GM18909 (cell line): ENCODE data around the gene LRIG3.
A peak's percentile ranks its signal among the peaks of the same experiment; 100 is the strongest.
"Not testable (repeated sequence)": the region's sequence is repeated elsewhere in the genome, so short reads cannot be mapped to it uniquely, and the experiment has no call there.

Experiments used
- ATAC-seq: cut with Tn5 transposase; IDR thresholded peaks from one replicate; pipeline ENCODE4 v1.9.1; 2021; ENCODE audit warnings: mild to moderate bottlenecking; ENCODE audit not compliant: unreplicated experiment, poor library complexity

Gene LRIG3, protein sequence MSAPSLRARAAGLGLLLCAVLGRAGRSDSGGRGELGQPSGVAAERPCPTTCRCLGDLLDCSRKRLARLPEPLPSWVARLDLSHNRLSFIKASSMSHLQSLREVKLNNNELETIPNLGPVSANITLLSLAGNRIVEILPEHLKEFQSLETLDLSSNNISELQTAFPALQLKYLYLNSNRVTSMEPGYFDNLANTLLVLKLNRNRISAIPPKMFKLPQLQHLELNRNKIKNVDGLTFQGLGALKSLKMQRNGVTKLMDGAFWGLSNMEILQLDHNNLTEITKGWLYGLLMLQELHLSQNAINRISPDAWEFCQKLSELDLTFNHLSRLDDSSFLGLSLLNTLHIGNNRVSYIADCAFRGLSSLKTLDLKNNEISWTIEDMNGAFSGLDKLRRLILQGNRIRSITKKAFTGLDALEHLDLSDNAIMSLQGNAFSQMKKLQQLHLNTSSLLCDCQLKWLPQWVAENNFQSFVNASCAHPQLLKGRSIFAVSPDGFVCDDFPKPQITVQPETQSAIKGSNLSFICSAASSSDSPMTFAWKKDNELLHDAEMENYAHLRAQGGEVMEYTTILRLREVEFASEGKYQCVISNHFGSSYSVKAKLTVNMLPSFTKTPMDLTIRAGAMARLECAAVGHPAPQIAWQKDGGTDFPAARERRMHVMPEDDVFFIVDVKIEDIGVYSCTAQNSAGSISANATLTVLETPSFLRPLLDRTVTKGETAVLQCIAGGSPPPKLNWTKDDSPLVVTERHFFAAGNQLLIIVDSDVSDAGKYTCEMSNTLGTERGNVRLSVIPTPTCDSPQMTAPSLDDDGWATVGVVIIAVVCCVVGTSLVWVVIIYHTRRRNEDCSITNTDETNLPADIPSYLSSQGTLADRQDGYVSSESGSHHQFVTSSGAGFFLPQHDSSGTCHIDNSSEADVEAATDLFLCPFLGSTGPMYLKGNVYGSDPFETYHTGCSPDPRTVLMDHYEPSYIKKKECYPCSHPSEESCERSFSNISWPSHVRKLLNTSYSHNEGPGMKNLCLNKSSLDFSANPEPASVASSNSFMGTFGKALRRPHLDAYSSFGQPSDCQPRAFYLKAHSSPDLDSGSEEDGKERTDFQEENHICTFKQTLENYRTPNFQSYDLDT

GRCh38 chr12:58920102-58920960, at the start of gene LRIG3:
Gene LRIG3 (minus strand): TSS chr12:58920504. CDS start chr12:58920235, 269 bp downstream.
- peak; percentile 94 for ATAC-seq

DNA sequence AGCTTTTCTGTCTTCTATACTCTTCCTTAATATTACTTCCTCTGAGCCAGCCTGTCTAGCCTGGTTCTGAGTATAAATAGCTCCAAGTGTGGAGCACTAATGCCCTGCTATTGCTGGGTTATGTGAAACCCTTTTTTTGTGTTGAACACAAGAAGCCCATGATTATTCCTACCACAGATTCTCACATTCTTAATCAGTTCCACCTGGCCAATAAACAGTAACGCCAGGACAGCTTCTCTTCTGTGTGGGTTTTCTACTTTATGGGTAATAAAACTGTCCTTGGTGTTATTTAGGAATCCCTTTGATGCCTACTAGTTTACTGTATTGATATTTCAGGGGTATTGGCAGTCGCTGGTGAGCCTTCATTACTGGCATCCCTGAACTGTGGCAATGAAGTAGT, 48.9 kb upstream of the LRIG3 start:
- ATAC-seq: no peak

DNA sequence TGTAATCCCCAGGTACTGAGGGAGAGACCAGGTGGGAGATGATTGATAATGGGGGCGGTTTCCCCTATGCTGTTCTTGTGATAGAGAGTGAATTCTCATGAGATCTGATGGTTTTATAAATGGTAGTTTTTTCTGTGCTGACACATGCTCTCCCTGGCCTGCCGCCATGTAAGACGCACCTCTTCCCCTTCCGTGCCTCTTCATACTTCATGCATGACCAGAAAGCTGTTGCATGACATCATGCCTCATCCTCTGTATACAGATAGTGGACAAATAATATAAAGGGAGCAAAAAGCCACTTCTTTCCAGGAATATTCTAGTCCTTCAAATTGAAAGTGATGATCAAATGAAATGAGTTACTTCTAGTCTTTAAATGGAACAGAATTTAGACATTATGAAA, 47.3 kb upstream of the LRIG3 start:
- no peak for ATAC-seq

DNA sequence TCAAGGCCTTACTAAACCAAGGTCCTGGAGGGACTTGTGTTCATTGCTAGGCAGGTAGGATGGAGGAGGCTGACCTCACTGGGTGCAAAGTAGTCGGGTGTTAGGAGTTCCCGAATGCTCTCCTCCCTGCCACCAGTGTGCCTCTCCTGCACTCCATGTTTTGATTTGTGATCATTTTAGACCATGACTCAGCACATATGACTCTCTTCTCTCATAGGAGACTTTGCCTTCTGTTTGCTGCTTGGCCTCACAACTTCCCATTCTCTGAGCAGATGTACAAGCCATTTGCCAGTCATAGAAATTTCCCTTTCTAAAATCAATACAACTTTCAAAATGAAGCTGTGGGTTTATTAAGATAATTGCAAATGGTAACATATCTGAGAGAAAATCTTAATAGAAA, 46.6 kb upstream of the LRIG3 start:
- ATAC-seq: no peak

DNA sequence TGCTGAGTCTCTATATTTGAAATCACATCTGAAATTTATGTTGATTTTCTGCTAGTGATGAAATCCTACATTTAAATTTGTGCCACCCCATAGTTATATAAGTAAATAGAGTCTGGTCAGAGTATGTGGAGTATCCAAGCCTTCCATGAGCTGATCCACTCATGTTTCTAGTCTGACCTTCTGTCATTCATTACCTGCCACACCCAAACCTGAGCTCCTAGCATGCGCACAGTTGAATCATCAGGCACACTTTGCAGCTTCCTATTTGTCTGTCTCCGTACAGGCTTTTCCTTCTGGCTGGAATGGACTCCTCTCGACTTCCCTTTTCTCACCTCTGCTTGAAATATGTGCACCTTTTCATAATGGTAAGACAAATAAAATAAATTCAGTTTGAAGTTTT, 45.3 kb upstream of the LRIG3 start:
- no peak for ATAC-seq

GRCh38 chr12:58963844-58964243, 43.5 kb upstream of the LRIG3 start:
- no peak for ATAC-seq

DNA sequence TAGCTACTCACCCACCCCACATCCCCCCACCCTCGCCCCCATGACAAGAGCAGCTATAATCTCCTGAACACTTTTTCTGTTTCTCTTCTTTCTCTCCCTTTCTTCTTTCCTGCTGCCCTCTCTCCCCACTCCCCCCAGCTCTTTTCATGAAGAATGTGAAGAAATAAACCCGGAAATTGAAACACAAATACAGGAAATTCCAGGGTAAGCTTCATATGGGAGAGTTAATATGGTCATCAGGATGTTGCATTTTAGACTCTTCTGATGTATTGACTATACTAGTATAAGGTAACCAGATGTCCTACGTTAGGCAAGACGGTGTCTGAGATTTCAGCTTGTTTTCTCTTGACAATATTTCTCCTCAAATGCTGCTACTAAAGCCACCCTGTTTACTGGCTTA, 41.6 kb upstream of the LRIG3 start:
- ATAC-seq: no peak

GRCh38 chr12:58961166-58961565, 40.9 kb upstream of the LRIG3 start:
- ATAC-seq: no peak

DNA sequence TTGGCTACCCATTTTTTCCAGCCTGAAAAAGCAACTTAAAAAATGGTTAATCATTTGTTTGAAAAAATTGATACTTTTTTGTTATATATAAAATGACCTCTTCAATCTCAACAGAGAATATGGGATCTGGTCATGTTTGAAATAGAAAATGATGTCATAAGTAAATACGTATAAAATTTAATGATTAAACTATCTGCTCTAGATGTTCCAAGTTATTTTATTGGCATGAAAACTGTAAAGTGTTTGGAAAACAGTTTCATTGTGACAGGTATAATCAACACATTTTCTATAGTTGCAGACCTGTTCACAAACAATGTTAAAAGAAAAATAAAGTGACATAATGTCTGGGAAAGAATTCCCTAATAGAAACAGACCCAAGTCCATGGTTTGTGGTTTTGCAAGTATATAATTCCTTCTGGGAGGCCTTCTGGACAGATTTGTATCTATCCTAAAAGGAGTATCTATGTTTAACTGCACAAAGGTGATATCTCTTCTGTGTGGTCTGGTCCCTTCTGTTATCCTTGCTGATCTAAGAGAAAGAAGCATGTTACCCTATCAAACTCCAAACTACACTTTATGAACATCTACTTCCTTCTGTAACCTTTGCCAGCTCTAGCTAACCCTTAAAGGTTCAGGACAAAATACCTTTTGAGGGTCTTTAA, 39.5 kb upstream of the LRIG3 start:
- ATAC-seq: no peak

- no peak for ATAC-seq
These were observed 37.0 kb upstream of the LRIG3 start for GRCh38 chr12:58957298-58957697.

DNA sequence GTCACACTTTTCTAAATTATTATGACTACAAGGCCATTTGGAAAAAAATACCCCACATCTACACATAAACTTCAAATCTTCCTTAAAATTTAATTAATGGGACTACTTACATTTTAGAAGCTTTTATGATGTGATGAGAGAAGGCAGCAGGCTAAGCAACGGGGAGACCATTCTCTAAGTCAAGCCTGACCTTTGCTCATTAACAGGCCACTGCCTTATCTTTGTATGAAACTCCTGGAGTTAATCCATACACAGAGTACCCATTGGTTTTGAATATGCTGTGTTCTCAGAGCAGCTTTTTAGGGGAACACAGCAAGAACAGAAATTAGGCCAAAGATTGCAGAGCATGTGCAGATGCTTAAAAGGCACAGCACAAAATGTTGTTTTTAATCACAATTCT, 35.5 kb upstream of the LRIG3 start:
- no peak for ATAC-seq

DNA sequence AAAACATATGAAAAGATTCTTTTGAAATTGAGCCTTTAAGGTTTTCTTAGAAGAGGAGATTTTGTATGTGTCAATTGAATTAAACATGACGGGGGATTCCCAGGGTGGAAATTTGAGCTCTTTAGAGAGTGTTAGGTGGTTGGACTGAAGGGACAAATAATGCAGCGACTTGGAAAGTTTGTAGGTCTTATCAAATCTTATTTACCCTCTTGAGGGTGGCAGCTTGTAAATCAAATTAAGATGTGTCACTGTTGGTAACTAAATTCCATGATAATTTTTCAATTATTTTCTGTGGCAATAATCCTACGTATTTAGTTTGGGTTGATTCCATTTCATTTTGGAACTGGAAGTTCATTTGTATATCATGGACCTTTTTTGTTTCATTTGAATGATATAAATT, 33.7 kb upstream of the LRIG3 start:
- no peak for ATAC-seq

GRCh38 chr12:58950739-58951100, 30.4 kb upstream of the LRIG3 start:
- ATAC-seq: no peak

- not testable (repeated sequence) for ATAC-seq
These were observed 29.8 kb upstream of the LRIG3 start for GRCh38 chr12:58949954-58950738.

DNA sequence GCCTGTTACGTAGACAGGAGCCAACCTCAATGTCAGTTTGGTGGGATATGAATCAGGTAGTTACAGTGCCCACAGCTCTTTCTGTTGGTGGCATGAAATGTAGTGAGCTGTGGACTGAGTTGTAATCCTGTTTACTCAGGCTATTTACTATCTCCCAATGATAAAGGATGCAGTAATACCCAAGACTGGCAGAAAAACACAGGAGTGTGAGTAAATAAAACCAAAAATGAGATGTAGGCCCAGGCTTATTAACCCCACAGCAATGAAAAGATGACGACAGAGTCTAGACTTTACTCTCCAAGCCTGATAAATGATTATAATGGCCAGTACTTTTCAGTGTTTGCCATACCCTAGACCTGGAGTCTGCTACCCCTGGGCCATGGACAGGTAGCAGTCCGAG, 22.8 kb upstream of the LRIG3 start:
- ATAC-seq: no peak

DNA sequence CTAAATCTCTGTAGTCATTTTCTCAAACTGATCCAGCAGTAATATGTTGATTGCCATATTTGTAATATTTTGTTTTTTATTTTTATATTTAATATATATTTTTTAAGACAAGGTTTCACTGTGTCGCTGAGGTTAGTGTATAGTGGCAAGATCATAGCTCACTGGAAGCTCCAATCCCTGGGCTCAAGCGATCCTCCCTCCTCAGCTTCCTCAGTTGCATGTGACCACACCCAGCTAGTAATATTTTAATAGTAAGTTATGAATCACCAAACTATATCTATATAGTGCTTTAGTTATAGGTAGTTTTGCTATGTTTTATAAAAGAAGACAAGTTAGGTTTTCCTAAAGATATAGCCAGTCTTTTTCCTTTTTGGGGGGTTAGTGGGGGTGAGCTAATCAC, 22.0 kb upstream of the LRIG3 start:
- ATAC-seq: no peak

DNA sequence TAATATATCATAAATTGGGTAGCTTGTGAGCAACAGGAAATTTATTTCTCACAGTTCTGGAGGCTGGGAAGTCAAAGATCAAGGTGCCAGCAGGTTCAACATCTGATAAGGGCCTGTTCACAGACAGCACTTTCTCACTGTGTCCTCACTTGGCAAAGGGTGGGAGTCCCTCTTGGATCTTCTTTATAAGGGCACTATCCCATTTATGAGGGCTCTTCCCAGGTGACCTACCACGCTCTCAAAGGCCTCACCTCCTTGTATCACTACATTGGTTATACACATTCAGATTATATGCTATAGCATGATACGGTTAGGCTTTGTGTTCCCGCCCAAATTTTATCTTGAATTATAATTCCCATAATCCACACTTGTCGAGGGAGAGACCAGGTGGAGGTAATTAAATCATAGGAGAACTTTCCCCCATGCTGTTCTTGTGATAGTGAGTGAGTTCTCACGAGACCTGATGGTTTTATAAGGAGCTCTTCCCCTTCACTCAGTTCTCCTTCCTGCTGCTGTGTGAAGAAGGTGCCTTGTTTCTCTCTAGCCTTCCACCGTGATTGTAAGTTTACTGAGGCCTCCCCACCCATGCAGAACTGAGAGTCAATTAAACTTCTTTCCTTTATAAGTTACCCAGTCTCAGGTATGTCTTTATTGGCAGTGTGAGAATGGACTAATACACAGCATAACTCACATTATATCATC, 19.2 kb upstream of the LRIG3 start:
- ATAC-seq: no peak

DNA sequence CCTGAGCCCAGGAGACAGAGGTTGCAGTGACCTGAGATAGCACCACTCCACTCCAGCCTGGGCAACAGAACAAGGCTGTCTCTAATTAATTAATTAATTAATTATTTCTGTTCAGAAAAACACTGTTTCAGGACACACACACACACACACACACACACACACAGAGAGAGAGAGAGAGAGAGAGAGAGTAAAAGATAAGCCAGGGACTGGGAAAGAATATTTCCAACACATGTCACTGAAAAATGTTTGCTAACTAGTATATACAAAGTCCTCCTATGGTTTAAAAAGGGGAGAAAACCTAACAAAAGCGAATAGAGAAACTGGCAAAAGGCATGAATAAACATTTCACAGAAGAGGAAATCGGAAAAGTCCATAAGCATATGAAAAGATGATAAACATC, 18.1 kb upstream of the LRIG3 start:
- ATAC-seq: no peak
